ENCODE measurements around the gene PAPOLB. TPM values are rescaled to one million over a fixed set of nuclear protein-coding genes. Genes with fewer than 3 reads are reported as not detected.

The PAPOLB gene
- total and polyA plus RNA-seq, 2 of the 4 experiments (the other 2 are of a cell fraction) = under 0.01 TPM; not detected in 1

DNA sequence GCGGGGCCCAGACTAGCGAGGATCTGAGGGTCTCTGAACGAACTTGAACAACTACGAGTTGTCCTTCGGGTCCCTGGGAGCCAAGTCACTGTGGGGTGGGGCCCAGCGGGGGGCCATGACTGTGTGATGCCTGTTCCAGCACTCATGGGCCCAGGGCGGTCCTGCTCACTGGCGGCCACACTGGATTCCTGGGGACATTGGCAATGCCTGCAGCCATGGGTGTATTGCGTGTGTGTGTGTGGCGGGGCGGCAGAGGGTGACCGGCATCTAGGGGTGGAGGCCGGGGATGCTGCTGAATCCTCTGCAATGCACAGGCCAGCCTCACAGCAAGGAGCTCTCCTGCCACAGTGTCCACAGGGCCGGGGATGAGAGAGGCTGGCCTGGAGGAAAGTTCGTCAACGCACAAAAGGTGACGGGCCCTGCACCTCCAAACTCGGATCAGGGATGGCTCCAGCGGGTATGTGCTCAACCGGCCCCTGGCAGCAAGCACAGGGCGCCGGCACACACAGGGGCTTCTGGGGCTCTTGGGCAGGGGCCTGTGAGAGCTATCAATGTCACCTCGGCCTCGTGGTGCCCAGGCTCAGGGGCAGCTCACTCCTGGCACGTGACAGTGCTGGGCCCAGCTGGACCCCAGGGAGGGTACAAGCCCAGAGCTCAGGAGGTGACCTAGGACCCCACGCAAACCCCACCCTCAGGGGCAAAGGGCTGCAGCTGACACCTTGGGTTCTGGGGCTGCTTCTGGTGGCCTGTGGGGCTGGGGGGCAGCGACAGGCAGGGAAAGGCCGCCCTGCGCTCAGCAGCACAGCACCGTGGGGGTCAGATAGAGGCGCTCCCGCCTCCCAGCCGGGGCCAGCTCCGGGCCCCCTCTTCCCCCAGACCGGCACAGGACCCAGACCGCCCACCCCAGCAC, 27.9 kb downstream of the PAPOLB start:
- in situ Hi-C loops (cut with MboI; ENCODE audit: low sequenced_read_pairs) = no loop called here
- POLR2A ChIA-PET (ENCODE audit: unreplicated experiment) = no interaction called here
- peaks cover 1% of the 10 kb centered on the region; the same call in 1 of the 2 replicates for H3K27me3 ChIP-seq (ENCODE audit: control insufficient read depth, insufficient read depth, low read length)

More for the DNA sequence above, 27.9 kb downstream of the PAPOLB start:
- no peak for TF ChIP-seq MAZ (IDR thresholded peaks at IDR 0.05; ENCODE audit: borderline replicate concordance, low read depth, low read length)
- no peak for TF ChIP-seq RCOR1 (IDR thresholded peaks at IDR 0.05; ENCODE audit: insufficient replicate concordance, low read length)
- TF ChIP-seq ELK1 (IDR thresholded peaks at IDR 0.05; ENCODE audit: borderline replicate concordance, low read depth, low read length) = no peak
- no peak for TF ChIP-seq USF2 (IDR thresholded peaks at IDR 0.05; ENCODE audit: low read depth, low read length)
- no peak for TF ChIP-seq FOS (IDR thresholded peaks at IDR 0.05; ENCODE audit: low read depth, low read length)
- TF ChIP-seq BHLHE40 (IDR thresholded peaks at IDR 0.05; ENCODE audit: low read depth, low read length) = no peak
- TF ChIP-seq RFX5 (IDR thresholded peaks at IDR 0.05; ENCODE audit: low read depth, low read length) = no peak
- TF ChIP-seq SMC3 (IDR thresholded peaks at IDR 0.05; ENCODE audit: low read depth, low read length) = no peak
- TF ChIP-seq CHD1 (IDR thresholded peaks at IDR 0.05; ENCODE audit: low read depth, low read length) = no peak
- TF ChIP-seq NFE2L2 (IDR thresholded peaks at IDR 0.05; ENCODE audit: low read depth, low read length) = no peak
- no peak for TF ChIP-seq POLR2A (IDR thresholded peaks at IDR 0.05; ENCODE audit: low read depth, low read length)
- TF ChIP-seq RAD21 (IDR thresholded peaks at IDR 0.05; ENCODE audit: low read length) = no peak
- TF ChIP-seq, protein P1, sequence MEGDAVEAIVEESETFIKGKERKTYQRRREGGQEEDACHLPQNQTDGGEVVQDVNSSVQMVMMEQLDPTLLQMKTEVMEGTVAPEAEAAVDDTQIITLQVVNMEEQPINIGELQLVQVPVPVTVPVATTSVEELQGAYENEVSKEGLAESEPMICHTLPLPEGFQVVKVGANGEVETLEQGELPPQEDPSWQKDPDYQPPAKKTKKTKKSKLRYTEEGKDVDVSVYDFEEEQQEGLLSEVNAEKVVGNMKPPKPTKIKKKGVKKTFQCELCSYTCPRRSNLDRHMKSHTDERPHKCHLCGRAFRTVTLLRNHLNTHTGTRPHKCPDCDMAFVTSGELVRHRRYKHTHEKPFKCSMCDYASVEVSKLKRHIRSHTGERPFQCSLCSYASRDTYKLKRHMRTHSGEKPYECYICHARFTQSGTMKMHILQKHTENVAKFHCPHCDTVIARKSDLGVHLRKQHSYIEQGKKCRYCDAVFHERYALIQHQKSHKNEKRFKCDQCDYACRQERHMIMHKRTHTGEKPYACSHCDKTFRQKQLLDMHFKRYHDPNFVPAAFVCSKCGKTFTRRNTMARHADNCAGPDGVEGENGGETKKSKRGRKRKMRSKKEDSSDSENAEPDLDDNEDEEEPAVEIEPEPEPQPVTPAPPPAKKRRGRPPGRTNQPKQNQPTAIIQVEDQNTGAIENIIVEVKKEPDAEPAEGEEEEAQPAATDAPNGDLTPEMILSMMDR (conservative IDR thresholded peaks at IDR 0.05; ENCODE audit: low read depth, low read length) = no peak
- no peak for TF ChIP-seq MXI1 (IDR thresholded peaks at IDR 0.05; ENCODE audit: borderline replicate concordance, low read depth, low read length)
- no peak for TF ChIP-seq CEBPB (IDR thresholded peaks at IDR 0.05; ENCODE audit: low read depth, low read length)
- H3K4ac ChIP-seq (ENCODE audit: low read depth, low read length) = no peak overlapping the region
- no peak for ATAC-seq (ENCODE audit: low read depth)
- no peak overlapping the region for H3K56ac ChIP-seq (ENCODE audit: extremely low read depth, insufficient read depth, low read length)
- no peak overlapping the region for H3K27ac ChIP-seq (ENCODE audit: insufficient read depth, low read length)
- no peak overlapping the region for H4K8ac ChIP-seq (ENCODE audit: low read depth in 2 of 2, low read length in 2 of 2)
- H3K36me3 ChIP-seq (ENCODE audit: control insufficient read depth, insufficient read depth, low read length) = no peaks in the 10 kb centered on the region
- dilution Hi-C loops (cut with HindIII; ENCODE audit: low sequenced_read_pairs, unreplicated experiment) = no loop called here
- no peak for DNase-seq
- CTCF ChIA-PET = no interaction called here
- H3K9me1 ChIP-seq (ENCODE audit: insufficient read depth, low read length) = no peaks in the 10 kb centered on the region
- no peak overlapping the region for H3K23ac ChIP-seq (ENCODE audit: low read depth, low read length)
- no peak overlapping the region for H3K14ac ChIP-seq (replicated peaks; ENCODE audit: low read depth, low read length)
- intact Hi-C loops (cut with micrococcal nuclease) = no loop called here
- H3K18ac ChIP-seq (ENCODE audit: low read depth, low read length) = no peak overlapping the region
- H3K4me3 ChIP-seq (ENCODE audit: insufficient read depth, low read depth, low read length) = no peak overlapping the region
- no peaks in the 10 kb centered on the region for H3K9me3 ChIP-seq (ENCODE audit: control insufficient read depth, insufficient read depth, low read length)
- no peaks in the 10 kb centered on the region for H4K20me1 ChIP-seq (ENCODE audit: insufficient read depth, low read length)
- no peak overlapping the region for H3K4me2 ChIP-seq (ENCODE audit: low read depth, low read length)
- no peak overlapping the region for H2AK9ac ChIP-seq (replicated peaks; ENCODE audit: low read depth, low read length, poor library complexity)
- H2AK5ac ChIP-seq (ENCODE audit: low read depth, low read length) = no peak overlapping the region
- H4K91ac ChIP-seq (ENCODE audit: insufficient read depth, low read depth, low read length) = no peak overlapping the region
- 57% methylated on average over 6 of the region's 36 CpGs; no CpG with 5 or more reads in 1 of the 2 experiments for WGBS, 2 experiments (ENCODE audit: extremely low coverage in 2 of 2, insufficient read length in 1 of 2)
- H2BK120ac ChIP-seq (ENCODE audit: low read depth, low read length) = no peak overlapping the region
- H2BK5ac ChIP-seq (ENCODE audit: low read depth, low read length, poor library complexity, severe bottlenecking) = no peak overlapping the region
- H3K79me1 ChIP-seq (ENCODE audit: low read depth in 1 of 2, low read length in 2 of 2) = no peaks in the 10 kb centered on the region
- H4K5ac ChIP-seq (ENCODE audit: low read depth, low read length) = no peak overlapping the region
- no peak overlapping the region for H2AFZ ChIP-seq (replicated peaks; ENCODE audit: low read length, poor library complexity)
- no peak overlapping the region for H3K9ac ChIP-seq (ENCODE audit: low read depth, low read length)
- no TSS peak for BruUV-seq (replicated peaks)
- no peak overlapping the region for H2BK20ac ChIP-seq (ENCODE audit: low read depth, low read length)
- no peak overlapping the region for H2BK15ac ChIP-seq (ENCODE audit: low read depth, low read length)
- H3K4me1 ChIP-seq (ENCODE audit: control insufficient read depth, insufficient read depth, low read length) = no peaks in the 10 kb centered on the region
